OCI-M1 (cell line): ENCODE data around the gene SFTA2.
"Not testable (repeated sequence)": the region's sequence is repeated elsewhere in the genome, so short reads cannot be mapped to it uniquely, and the experiment has no call there.

Experiments used
- DNase-seq: peaks from one replicate; lab custom pipeline; 2025; lab: John Stamatoyannopoulos, UW

SFTA2 gene

GRCh38 chr6:30942338-30943060 lies 10.5 kb upstream of the SFTA2 start:
- DNase-seq: peak; percentile 31

GRCh38 chr6:30940361-30940986 lies 8.5 kb upstream of the SFTA2 start, which contains the start of gene MUCL3:
Gene MUCL3, plus strand, starts transcription at chr6:30940973. Its CDS starts 27 bp downstream, at chr6:30941000.
- DNase-seq: no peak

GRCh38 chr6:30939473-30939872 lies 7.5 kb upstream of the SFTA2 start:
- DNase-seq: no peak

GRCh38 chr6:30938730-30939129 lies 6.8 kb upstream of the SFTA2 start:
- DNase-seq: no peak

GRCh38 chr6:30937265-30937664 lies 5.3 kb upstream of the SFTA2 start:
- no peak for DNase-seq

GRCh38 chr6:30935018-30935417 lies 3.0 kb upstream of the SFTA2 start:
- peak; percentile 30 for DNase-seq

- no peak for DNase-seq
Observed at GRCh38 chr6:30932665-30933365, 845 bp upstream of the SFTA2 start.

GRCh38 chr6:30931272-30931671 lies 698 bp downstream of the SFTA2 start:
- no peak for DNase-seq

GRCh38 chr6:30930506-30930905 lies 1.5 kb downstream of the SFTA2 start:
- DNase-seq: no peak

GRCh38 chr6:30928677-30929076 lies 3.3 kb downstream of the SFTA2 start:
- DNase-seq: no peak

- DNase-seq: not testable (repeated sequence)
Observed at GRCh38 chr6:30927080-30927479, 4.9 kb downstream of the SFTA2 start.

GRCh38 chr6:30926644-30927043 lies 5.3 kb downstream of the SFTA2 start:
- no peak for DNase-seq

- not testable (repeated sequence) for DNase-seq
Observed at GRCh38 chr6:30924040-30924627, 7.8 kb downstream of the SFTA2 start.

GRCh38 chr6:30922447-30922852 lies 9.5 kb downstream of the SFTA2 start:
- no peak for DNase-seq

GRCh38 chr6:30918670-30919069 lies 13.3 kb downstream of the SFTA2 start:
- peak; percentile 84 for DNase-seq

GRCh38 chr6:30917487-30917886 lies 14.5 kb downstream of the SFTA2 start:
- DNase-seq: no peak

- DNase-seq: no peak
Observed at GRCh38 chr6:30917041-30917440, 14.9 kb downstream of the SFTA2 start.

- peak; percentile 86 for DNase-seq
Observed at GRCh38 chr6:30915591-30915946, 16.4 kb downstream of the SFTA2 start.

GRCh38 chr6:30914854-30915590 lies 16.9 kb downstream of the SFTA2 start:
- DNase-seq: no peak

- peak; percentile 97 for DNase-seq
Observed at GRCh38 chr6:30914076-30914853, 17.7 kb downstream of the SFTA2 start, which contains the start of gene VARS2. Gene VARS2, plus strand, starts transcription at chr6:30914238. Its CDS starts 599 bp downstream, at chr6:30914837.

- no peak for DNase-seq
Observed at GRCh38 chr6:30913721-30914075, 18.3 kb downstream of the SFTA2 start.
